OCI-LY7 (cell line): Measurements from ENCODE around the gene THUMPD3. TPM values are rescaled to one million over a fixed set of nuclear protein-coding genes. Genes with fewer than 3 reads are reported as not detected.

Experiments
- BruUV-seq: library from RNA; stranded (reverse); fragments of 400-500 nt; replicated peaks from 2 replicates; lab custom pipeline; 2021; lab: Mats Ljungman, UMichigan
- CTCF ChIA-PET: fragments of 300-600 bp; sonication (Branson Sonifier 250); formaldehyde crosslinking; loops from one replicate; lab custom pipeline; 2022; ENCODE audit warnings: antibody characterized with exemption; ENCODE audit not compliant: unreplicated experiment; lab: Charles Lee
- POLR2A ChIA-PET: fragments of 300-600 bp; sonication (Branson Sonifier 250); formaldehyde crosslinking; loops from one replicate; lab custom pipeline; 2022; ENCODE audit warnings: antibody characterized with exemption; lab: Charles Lee
- DNase-seq: peaks from one replicate; pipeline ENCODE4 v3.0.0-alpha.2; 2015; ENCODE audit warnings: low spot score
- H2AFZ ChIP-seq: fragments of 200-600 bp; sonication (generic), shearing (Covaris generic); 2 replicates; pipeline ENCODE4 v1.6.1; 2014; ENCODE audit warnings: mild to moderate bottlenecking, antibody characterized with exemption, low read length, moderate library complexity
- H3K27ac ChIP-seq: fragments of 200-600 bp; sonication (generic); 2 replicates; pipeline ENCODE4 v1.5.1; 2014; ENCODE audit warnings: mixed run types, low read depth, mild to moderate bottlenecking, moderate library complexity, low read length, inconsistent platforms; ENCODE audit not compliant: poor library complexity, severe bottlenecking
- H3K36me3 ChIP-seq: fragments of 200-600 bp; sonication (generic); 2 replicates; pipeline ENCODE4 v1.6.1; 2014; ENCODE audit warnings: mild to moderate bottlenecking, antibody characterized with exemption, low read length, moderate library complexity, mixed read lengths; ENCODE audit not compliant: insufficient read depth
- H3K4me1 ChIP-seq: fragments of 200-600 bp; sonication (generic); 2 replicates; pipeline ENCODE4 v1.5.1; 2014; ENCODE audit warnings: mild to moderate bottlenecking, low read length; ENCODE audit not compliant: insufficient read depth, poor library complexity, severe bottlenecking
- H3K4me2 ChIP-seq: fragments of 200-600 bp; sonication (generic); 2 replicates; pipeline ENCODE4 v1.6.1; 2014; ENCODE audit warnings: mild to moderate bottlenecking, low read length
- H3K4me3 ChIP-seq: fragments of 200-600 bp; sonication (generic); 2 replicates; pipeline ENCODE4 v1.5.1; 2014; ENCODE audit warnings: mild to moderate bottlenecking, low read depth, low read length; ENCODE audit not compliant: poor library complexity, severe bottlenecking
- H3K79me2 ChIP-seq: fragments of 200-600 bp; sonication (generic); 2 replicates; pipeline ENCODE4 v1.6.1; 2016; ENCODE audit warnings: low read depth, mild to moderate bottlenecking, low read length, moderate library complexity, mixed read lengths; ENCODE audit not compliant: insufficient read depth
- H3K9me2 ChIP-seq: fragments of 200-600 bp; sonication (generic); 2 replicates; pipeline ENCODE4 v1.6.1; 2016; ENCODE audit warnings: mild to moderate bottlenecking, low read length, mixed read lengths; ENCODE audit not compliant: insufficient read depth
- H3K9me3 ChIP-seq: fragments of 200-600 bp; sonication (generic); 2 replicates; pipeline ENCODE4 v1.6.1; 2014; ENCODE audit warnings: mild to moderate bottlenecking, mixed run types, low read length, mixed read lengths
- H4K20me1 ChIP-seq: fragments of 200-600 bp; sonication (generic); 2 replicates; pipeline ENCODE4 v1.6.1; 2014; ENCODE audit warnings: mild to moderate bottlenecking, antibody characterized with exemption, low read length, moderate library complexity, mixed read lengths; ENCODE audit not compliant: insufficient read depth
- CTCF ChIP-seq: fragments of 200-600 bp; sonication (generic); conservative IDR thresholded peaks from 2 replicates; pipeline ENCODE4 v1.5.1; 2014; ENCODE audit warnings: mild to moderate bottlenecking, antibody characterized with exemption, low read length, moderate library complexity, mixed read lengths
- EZH2phosphoT487 ChIP-seq: fragments of 200-600 bp; sonication (generic); IDR thresholded peaks from 2 replicates; pipeline ENCODE4 v1.6.1; 2018; ENCODE audit warnings: low read depth, borderline replicate concordance, mild to moderate bottlenecking, mixed run types, antibody characterized with exemption, low read length, moderate library complexity, mixed read lengths
- intact Hi-C: fragments of 100-400 bp; cut with micrococcal nuclease; formaldehyde crosslinking; loops from one replicate; pipeline ENCODE4 v1.10.0; 2022; ENCODE audit not compliant: unreplicated experiment
- total RNA-seq, 2 experiments: library from RNA; depleted of rRNA in 1 of 2; stranded (reverse); fragments of >200 nt in 1 of 2; shearing (Covaris generic) in 1 of 2; gene quantifications; 2 replicates each; pipeline ENCODE4 v1.2.3, GENCODE V29; 2014 to 2022

THUMPD3 gene
- total RNA-seq, 2 experiments from 2014 or later, result 12.4 to 58.8 TPM

GRCh38 chr3:9352917-9353752, 9.7 kb upstream of the THUMPD3 start:
- no peaks in the 10 kb centered on the region for H3K9me3 ChIP-seq
- DNase-seq, result peak; percentile 64
- H3K9me2 ChIP-seq, result no peaks in the 10 kb centered on the region
- no peaks in the 10 kb centered on the region for H4K20me1 ChIP-seq
- no peaks in the 10 kb centered on the region for H3K36me3 ChIP-seq
- no peak overlapping the region for H3K4me3 ChIP-seq
- no peak for TF ChIP-seq EZH2phosphoT487
- peak; percentile 98 for TF ChIP-seq CTCF
- CTCF ChIA-PET, result interaction anchor here (0.7 to 2.5 kb wide), 2 partner anchors 10 to 151 kb away, joined by 4 to 16 read pairs; partner anchors contain the start of gene THUMPD3
- no peak overlapping the region for H3K27ac ChIP-seq
- peak overlapping the region; percentile 48; the same call in 1 of the 2 replicates for H2AFZ ChIP-seq
- peaks cover 21% of the 10 kb centered on the region for H3K4me1 ChIP-seq
- POLR2A ChIA-PET, result interaction anchor here (0.9 to 2.8 kb wide), 3 partner anchors 10 to 45 kb away, joined by 3 to 19 read pairs (median 6); partner anchors contain the start of genes SETD5 and THUMPD3
- H3K79me2 ChIP-seq, result no peaks in the 10 kb centered on the region
- intact Hi-C loops, result loop anchor here (2.0 to 5.0 kb wide), 3 partner anchors 69 to 148 kb away; no protein-coding TSS in a partner anchor
- H3K4me2 ChIP-seq, result no peak overlapping the region
- BruUV-seq, result no TSS peak

- H3K4me3 ChIP-seq, result peak overlapping the region; percentile 77
- H3K36me3 ChIP-seq, result peaks cover 23% of the 10 kb centered on the region
- no TSS peak for BruUV-seq
- peaks cover 4% of the 10 kb centered on the region; the same call in 1 of the 2 replicates for H3K9me3 ChIP-seq
- no peak for DNase-seq
- H3K9me2 ChIP-seq, result no peaks in the 10 kb centered on the region
- H4K20me1 ChIP-seq, result no peaks in the 10 kb centered on the region
- peak overlapping the region; percentile 76 for H3K4me2 ChIP-seq
- peaks cover 9% of the 10 kb centered on the region for H3K79me2 ChIP-seq
- CTCF ChIA-PET, result interaction anchor here (2.1 kb wide), 1 partner anchor 9 kb away, joined by 16 read pairs; no protein-coding TSS in a partner anchor
- POLR2A ChIA-PET, result interaction anchor here (0.6 to 3.8 kb wide), 8 partner anchors 8 to 247 kb away, joined by 3 to 64 read pairs (median 6); partner anchors contain the start of gene SETD5
- H3K27ac ChIP-seq, result no peak overlapping the region
- TF ChIP-seq CTCF (no peak), EZH2phosphoT487 (no peak)
- intact Hi-C loops, result loop anchor here (5.0 kb wide), 1 partner anchor 285 kb away; the partner anchor contains the start of gene MTMR14
- H3K4me1 ChIP-seq, result peaks cover 14% of the 10 kb centered on the region
- H2AFZ ChIP-seq, result peak overlapping the region; percentile 90; the same call in 1 of the 2 replicates
These were observed 1.0 kb upstream of the THUMPD3 start for GRCh38 chr3:9361691-9362388.
